ENCODE results near the gene KATNA1.

- TF ChIP-seq CTCF (IDR thresholded peaks at IDR 0.05; ENCODE audit: insufficient read depth, low read length, poor library complexity, severe bottlenecking) (no peak), EZH2phosphoT487 (conservative IDR thresholded peaks at IDR 0.05; ENCODE audit: low read length) (no peak)
Measured at GRCh38 chr6:149551920-149552319, 96.6 kb downstream of the KATNA1 start.
